Occipital lobe (tissue), 3 donors: ENCODE measurements around the gene ROBO1. TPM values are rescaled to one million over a fixed set of nuclear protein-coding genes. Genes with fewer than 3 reads are reported as not detected.

Source experiments
- DNase-seq: peaks from one replicate; lab custom pipeline; 2025; lab: John Stamatoyannopoulos, UW
- small RNA-seq: library from RNA; depleted of rRNA; stranded (forward); fragments of <200 nt; gene quantifications from one replicate; pipeline ENCODE3, GENCODE V24; 2014
- total RNA-seq: library from RNA; depleted of rRNA; stranded (reverse); fragments of >200 nt; gene quantifications from one replicate; pipeline ENCODE4 v1.2.3, GENCODE V29; 2014

ROBO1 gene
- total RNA-seq, 1 donor from 2014 or later = 156 TPM

DNA sequence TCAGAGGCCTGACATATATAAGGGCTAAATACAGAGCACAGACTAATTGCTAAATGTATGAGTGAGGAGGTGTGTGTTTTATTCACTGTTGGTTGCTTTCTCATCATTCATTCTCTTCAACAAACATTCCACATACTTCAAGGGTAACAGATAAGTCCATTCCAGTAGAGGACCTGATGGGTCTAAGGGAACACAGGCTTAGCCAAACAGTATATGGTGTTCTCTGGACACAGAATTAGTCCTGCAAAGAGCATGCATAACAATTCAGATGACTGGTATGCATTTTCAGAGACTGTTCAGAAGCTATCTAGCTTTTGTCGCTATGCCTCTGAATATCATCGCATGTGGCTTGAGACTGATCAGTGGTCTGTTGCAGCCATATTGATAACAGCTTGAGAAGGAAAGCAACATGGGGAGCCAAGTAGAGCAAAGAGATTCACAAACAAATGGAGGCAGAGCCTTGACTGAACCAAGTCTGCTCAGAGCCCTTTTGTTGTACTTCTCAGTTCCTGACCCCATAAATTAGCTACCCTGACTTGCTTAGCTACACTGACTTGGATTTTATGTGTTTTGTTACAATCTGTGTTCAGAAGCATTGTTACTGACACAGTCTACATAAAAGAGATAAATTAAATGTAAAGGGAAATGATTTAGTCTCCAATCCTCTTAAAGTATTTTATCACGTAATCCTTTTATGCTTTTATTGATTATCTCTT is 1178.7 kb downstream of the ROBO1 start:
- DNase-seq = no peak

DNA sequence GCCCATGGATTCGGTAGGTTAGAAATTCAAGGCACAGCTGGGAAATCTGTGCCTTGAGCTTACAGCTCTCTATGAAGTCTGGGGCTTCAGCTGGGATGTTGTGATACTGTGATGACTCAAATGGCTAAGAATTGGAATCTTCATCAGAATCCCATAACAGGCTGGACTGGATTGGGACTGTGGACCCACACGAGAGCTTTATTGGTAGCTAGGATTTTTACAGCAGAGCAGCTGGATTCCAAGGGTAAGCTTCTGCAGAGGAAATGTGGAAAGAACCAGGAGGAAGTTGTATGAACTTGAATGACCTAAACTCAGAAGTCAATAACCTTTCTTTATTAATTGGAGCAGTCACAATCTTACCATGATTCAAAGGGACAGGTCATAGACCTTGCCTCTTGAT is 1187.1 kb downstream of the ROBO1 start:
- no peak for DNase-seq

DNA sequence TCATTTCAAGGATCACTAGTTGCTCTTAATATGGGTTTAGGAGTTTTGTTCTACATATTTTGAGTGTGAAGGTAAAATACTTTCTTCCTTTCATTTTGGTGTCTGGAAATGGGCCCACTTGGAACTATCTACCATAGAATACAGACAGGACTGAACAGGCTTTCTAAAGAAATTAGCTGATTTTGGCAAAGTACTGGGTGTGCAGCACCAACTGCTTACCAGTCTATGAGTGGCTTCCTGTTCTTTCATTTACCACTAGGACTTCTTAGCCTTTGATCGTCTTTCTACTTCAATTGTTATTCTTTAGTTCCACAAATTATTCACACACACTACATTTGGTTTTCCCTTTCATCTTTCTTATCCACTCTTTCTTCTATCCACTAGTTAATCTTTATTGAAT is 1196.3 kb downstream of the ROBO1 start:
- DNase-seq = no peak

DNA sequence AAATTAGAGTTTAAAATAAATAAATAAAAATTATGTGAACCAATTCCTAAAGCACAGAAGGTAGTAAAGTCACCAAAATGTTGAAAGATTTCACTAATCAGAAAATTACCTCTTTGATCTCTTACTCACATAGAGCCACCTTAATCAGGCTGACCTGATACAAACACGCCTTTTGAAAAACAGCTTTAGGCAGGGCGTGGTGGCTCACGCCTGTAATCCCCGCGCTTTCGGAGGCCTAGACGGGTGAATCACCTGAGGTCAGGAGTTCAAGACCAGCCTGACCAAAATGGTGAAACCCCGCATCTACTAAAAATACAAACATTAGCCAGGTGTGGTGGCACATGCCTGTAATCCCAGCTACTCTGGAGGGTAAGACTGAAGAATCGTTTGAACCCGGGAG is 1197.3 kb downstream of the ROBO1 start:
- DNase-seq = no peak

DNA sequence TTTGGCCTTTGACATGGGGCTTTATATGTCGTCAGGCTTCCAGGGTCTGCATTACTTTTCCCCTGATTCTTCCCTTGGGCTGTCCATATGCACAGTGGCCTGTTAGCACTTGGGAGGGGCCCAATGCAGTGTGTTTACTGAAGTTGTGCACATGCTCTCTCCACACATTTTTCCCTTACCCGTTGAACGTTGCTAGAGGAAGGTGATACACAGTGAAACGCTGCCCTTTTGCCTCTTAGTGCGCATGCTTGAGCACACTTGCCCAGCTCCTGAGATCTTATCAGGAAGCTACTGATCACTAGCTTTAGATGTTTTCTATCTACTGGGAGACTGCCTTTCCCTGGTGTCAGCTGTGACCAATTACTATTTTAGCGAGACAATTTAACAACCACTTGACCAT is 1198.0 kb downstream of the ROBO1 start:
- DNase-seq = no peak

DNA sequence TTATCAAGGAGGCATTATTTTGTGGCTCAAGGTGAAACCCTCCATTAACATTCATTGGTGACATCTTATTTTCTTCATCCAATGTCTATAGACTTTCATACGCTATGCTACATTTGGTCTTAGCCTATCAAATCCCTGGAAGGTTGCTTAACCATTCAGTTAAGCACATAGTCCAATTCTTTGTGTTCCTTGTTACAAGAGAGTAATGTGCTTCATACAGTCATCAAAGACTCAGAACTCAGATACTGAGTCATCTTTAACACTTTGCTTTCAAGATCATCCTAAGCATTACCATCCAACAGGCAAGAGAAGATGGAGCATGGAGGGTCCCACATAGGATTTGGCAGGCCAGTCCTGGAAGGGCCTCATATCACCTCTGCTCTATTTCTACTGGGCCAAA is 1202.1 kb downstream of the ROBO1 start:
- no peak for DNase-seq

DNA sequence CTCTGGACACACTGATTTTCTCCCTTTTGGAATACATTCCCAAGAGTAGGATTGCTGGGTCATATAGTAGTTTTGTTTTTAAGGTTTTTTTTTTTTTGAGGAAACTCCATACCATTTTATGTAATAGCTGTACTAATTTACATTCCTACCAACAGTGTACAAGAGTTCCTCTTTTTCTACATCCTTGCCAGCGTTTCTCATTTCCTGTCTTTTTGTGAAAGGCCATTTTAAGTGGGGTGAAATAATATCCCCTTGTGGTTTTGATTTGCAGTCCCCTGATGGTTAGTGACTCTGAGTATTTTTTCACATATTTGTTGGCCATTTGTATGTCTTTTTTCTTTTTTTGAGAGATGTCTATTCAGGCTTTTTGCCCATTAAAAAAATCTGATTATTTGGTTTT is 1205.5 kb downstream of the ROBO1 start:
- no peak for DNase-seq

Small RNAs within 50 kb of the gene (small RNA-seq; reads per million reads assigned to genes)
- gene MIR3923 = not detected
- gene RN7SL751P = not detected
